Renal pelvis (tissue), 4 donors: Measurements from ENCODE around the gene RBKS. TPM values are rescaled to one million over a fixed set of nuclear protein-coding genes. Genes with fewer than 3 reads are reported as not detected.

Experiments used
- DNase-seq: peaks from one replicate; pipeline ENCODE4 v3.0.0-alpha.2; 2013
- polyA plus RNA-seq, 3 donors: library from polyadenylated mRNA; unstranded; fragments of 120-200 nt; gene quantifications; one replicate each; pipeline ENCODE4 v1.2.1, GENCODE V29; 2013; ENCODE audit not compliant: insufficient read length in 3 of 3

The RBKS gene
- polyA plus RNA-seq, 3 donors: 7.4 to 10.1 (median 8.4) TPM

- no peak for DNase-seq
Observed at GRCh38 chr2:27838502-27838901, 51.7 kb downstream of the RBKS start.

GRCh38 chr2:27833931-27834330 lies 56.3 kb downstream of the RBKS start:
- no peak for DNase-seq

- DNase-seq: no peak
Observed at GRCh38 chr2:27832396-27832795, 57.8 kb downstream of the RBKS start.

- no peak for DNase-seq
Observed at GRCh38 chr2:27831279-27832050, 58.7 kb downstream of the RBKS start.

GRCh38 chr2:27830656-27831055 lies 59.5 kb downstream of the RBKS start:
- no peak for DNase-seq

GRCh38 chr2:27829791-27830190 lies 60.4 kb downstream of the RBKS start:
- DNase-seq: no peak

- no peak for DNase-seq
Observed at GRCh38 chr2:27828305-27828704, 61.9 kb downstream of the RBKS start.

GRCh38 chr2:27824401-27824800 lies 65.8 kb downstream of the RBKS start:
- no peak for DNase-seq

- DNase-seq: no peak
Observed at GRCh38 chr2:27823569-27823968, 66.6 kb downstream of the RBKS start.

GRCh38 chr2:27823135-27823534 lies 67.1 kb downstream of the RBKS start:
- DNase-seq: no peak

GRCh38 chr2:27822049-27822448 lies 68.1 kb downstream of the RBKS start:
- no peak for DNase-seq

- DNase-seq: no peak
Observed at GRCh38 chr2:27815860-27816438, 74.2 kb downstream of the RBKS start.

- DNase-seq: no peak
Observed at GRCh38 chr2:27814758-27815157, 75.4 kb downstream of the RBKS start.

- no peak for DNase-seq
Observed at GRCh38 chr2:27811768-27812167, 78.4 kb downstream of the RBKS start.

- no peak for DNase-seq
Observed at GRCh38 chr2:27810455-27810854, 79.7 kb downstream of the RBKS start.

GRCh38 chr2:27809761-27810241 lies 80.4 kb downstream of the RBKS start:
- DNase-seq: no peak

- no peak for DNase-seq
Observed at GRCh38 chr2:27808984-27809383, 81.2 kb downstream of the RBKS start.

- DNase-seq: no peak
Observed at GRCh38 chr2:27808418-27808817, 81.8 kb downstream of the RBKS start.

GRCh38 chr2:27807476-27807875 lies 82.7 kb downstream of the RBKS start:
- no peak for DNase-seq

GRCh38 chr2:27806311-27807059 lies 83.7 kb downstream of the RBKS start:
- peak; percentile 28 for DNase-seq

- no peak for DNase-seq
Observed at GRCh38 chr2:27805180-27805579, 85.0 kb downstream of the RBKS start.

- DNase-seq: no peak
Observed at GRCh38 chr2:27804146-27804545, 86.0 kb downstream of the RBKS start.

- no peak for DNase-seq
Observed at GRCh38 chr2:27803046-27803445, 87.1 kb downstream of the RBKS start.
